ENCODE data around the gene RAD51B.

DNA sequence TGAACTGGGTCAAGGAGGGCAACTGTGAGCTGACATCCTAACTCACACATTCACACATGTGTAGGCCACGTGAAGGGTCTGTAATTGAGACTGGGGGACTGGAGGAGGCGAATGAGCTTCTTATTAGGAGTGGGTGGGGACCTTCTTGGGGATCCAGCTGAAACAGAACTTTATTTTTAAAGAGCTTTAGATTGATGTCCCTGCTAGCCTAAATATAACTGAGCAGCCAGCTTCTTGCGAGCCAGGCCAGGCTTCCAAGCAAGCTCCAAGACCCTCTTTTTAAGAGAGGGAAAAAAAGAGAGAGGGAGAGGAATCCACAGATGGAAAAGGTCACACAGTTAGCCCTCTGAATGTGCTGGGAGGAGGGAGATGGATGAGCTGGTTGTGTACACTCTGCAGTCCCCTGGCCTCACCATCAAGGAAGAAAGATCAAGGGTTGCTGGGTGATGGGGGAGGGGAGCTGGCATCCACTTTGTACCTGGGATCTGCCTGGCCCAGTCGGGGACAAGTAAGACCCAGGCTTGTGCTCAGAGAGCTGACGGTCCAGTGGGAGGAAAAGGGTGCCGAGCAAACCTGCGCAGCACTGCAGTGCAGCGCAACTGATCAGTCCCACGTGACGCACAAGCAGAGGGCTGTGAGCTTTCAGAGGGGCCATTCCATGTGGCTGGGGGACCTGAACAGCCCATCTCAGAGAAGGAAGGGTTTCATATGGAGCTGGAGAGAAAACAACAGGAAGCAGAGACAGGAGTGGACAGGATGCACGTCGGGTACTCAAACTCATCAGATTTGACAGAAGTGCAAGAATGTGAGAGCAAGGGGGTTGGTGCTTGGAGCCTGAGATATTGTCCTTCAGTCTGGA, 818.8 kb downstream of the RAD51B start:
- TF ChIP-seq, protein P1, sequence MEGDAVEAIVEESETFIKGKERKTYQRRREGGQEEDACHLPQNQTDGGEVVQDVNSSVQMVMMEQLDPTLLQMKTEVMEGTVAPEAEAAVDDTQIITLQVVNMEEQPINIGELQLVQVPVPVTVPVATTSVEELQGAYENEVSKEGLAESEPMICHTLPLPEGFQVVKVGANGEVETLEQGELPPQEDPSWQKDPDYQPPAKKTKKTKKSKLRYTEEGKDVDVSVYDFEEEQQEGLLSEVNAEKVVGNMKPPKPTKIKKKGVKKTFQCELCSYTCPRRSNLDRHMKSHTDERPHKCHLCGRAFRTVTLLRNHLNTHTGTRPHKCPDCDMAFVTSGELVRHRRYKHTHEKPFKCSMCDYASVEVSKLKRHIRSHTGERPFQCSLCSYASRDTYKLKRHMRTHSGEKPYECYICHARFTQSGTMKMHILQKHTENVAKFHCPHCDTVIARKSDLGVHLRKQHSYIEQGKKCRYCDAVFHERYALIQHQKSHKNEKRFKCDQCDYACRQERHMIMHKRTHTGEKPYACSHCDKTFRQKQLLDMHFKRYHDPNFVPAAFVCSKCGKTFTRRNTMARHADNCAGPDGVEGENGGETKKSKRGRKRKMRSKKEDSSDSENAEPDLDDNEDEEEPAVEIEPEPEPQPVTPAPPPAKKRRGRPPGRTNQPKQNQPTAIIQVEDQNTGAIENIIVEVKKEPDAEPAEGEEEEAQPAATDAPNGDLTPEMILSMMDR (IDR thresholded peaks at IDR 0.05): no peak
- no peak for TF ChIP-seq POLR2AphosphoS5 (IDR thresholded peaks at IDR 0.05)

Data from upper lobe of left lung (tissue), 4 donors.